A549 (cell line): ENCODE data around the gene SLC7A6OS. TPM values are rescaled to one million over a fixed set of nuclear protein-coding genes. Genes with fewer than 3 reads are reported as not detected.

Source experiments
- ATAC-seq, 2 experiments: fragments of 200-7000 bp in 1 of 2; fragments of >200 bp in 1 of 2; cut with Nextera tagmentation in 1 of 2; cut with Tn5 transposase in 1 of 2; 3 replicates each; pipeline versions ENCODE4 v1.8.0 to v1.9.1; 2018 to 2020; ENCODE audit warnings: mild to moderate bottlenecking in 1 of 2, moderate library complexity in 1 of 2
- CTCF ChIA-PET: fragments of 300-600 bp; sonication (Branson Sonifier 250); formaldehyde crosslinking; extraction: SDS; loops from one replicate; lab custom pipeline; 2021; ENCODE audit warnings: antibody characterized with exemption, inconsistent platforms; lab: Yijun Ruan, JAX
- POLR2A ChIA-PET: fragments of 350-600 bp; formaldehyde crosslinking; extraction: SDS; loops from one replicate; lab custom pipeline; 2021; ENCODE audit warnings: antibody characterized with exemption, inconsistent platforms; lab: Yijun Ruan, JAX
- DNase-seq, 2 experiments: peaks; one replicate each; pipeline versions ENCODE4 v3.0.0 to v3.0.0-alpha.2; 2011 to 2016; ENCODE audit warnings: low read depth in 1 of 2, low spot score in 1 of 2
- FAIRE-seq: peaks from 2 replicates; lab custom pipeline; 2011; peaks lifted over from hg19 to GRCh38; lab: Jason Lieb, UNC
- H3K27ac ChIP-seq, 2 experiments: fragments of >200 bp; sonication (Bioruptor Twin); formaldehyde crosslinking; 3 replicates each; pipeline ENCODE4 v1.5.1; 2016 to 2017
- H3K4me1 ChIP-seq: fragments of >200 bp; sonication (Bioruptor Twin); formaldehyde crosslinking; 3 replicates; pipeline ENCODE4 v1.6.1; 2016
- H3K4me2 ChIP-seq: fragments of >200 bp; sonication (Bioruptor Twin); formaldehyde crosslinking; 3 replicates; pipeline ENCODE4 v1.6.1; 2016
- H3K4me3 ChIP-seq: fragments of >200 bp; sonication (Bioruptor Twin); formaldehyde crosslinking; 3 replicates; pipeline ENCODE4 v1.5.1; 2016
- H3K9me3 ChIP-seq: fragments of >200 bp; sonication (Bioruptor Twin); formaldehyde crosslinking; 3 replicates; pipeline ENCODE4 v1.6.1; 2016
- BHLHE40 ChIP-seq: IDR thresholded peaks from 2 replicates; pipeline ENCODE4 v1.6.1; 2012; ENCODE audit warnings: low read depth, low read length, inconsistent platforms
- FOSL2 ChIP-seq, 2 experiments: fragments of 450-650 bp in 1 of 2; fragments of >200 bp in 1 of 2; sonication (Bioruptor Twin) in 1 of 2; formaldehyde crosslinking; IDR thresholded peaks; 2 replicates each; pipeline versions ENCODE4 v1.5.0 to v1.6.1; 2016 to 2020; ENCODE audit warnings: mild to moderate bottlenecking in 1 of 2, moderate library complexity in 1 of 2
- GATA3 ChIP-seq: IDR thresholded peaks from 2 replicates; pipeline ENCODE4 v1.6.1; 2012; ENCODE audit warnings: borderline replicate concordance
- HDAC2 ChIP-seq: fragments of 200-600 bp; sonication (generic); IDR thresholded peaks from 2 replicates; pipeline ENCODE4 v1.6.1; 2016
- HOXA7 ChIP-seq: fragments of 250-450 bp; sonication (Bioruptor Pico); IDR thresholded peaks from 2 replicates; pipeline ENCODE4 v1.5.0; 2020; ENCODE audit warnings: mild to moderate bottlenecking, moderate library complexity
- HOXB13 ChIP-seq: fragments of 250-450 bp; sonication (Bioruptor Pico); IDR thresholded peaks from 2 replicates; pipeline ENCODE4 v1.5.0; 2020; ENCODE audit warnings: low read depth, mild to moderate bottlenecking, moderate library complexity
- MYC ChIP-seq: IDR thresholded peaks from 2 replicates; pipeline ENCODE4 v1.6.1; 2012; ENCODE audit warnings: mild to moderate bottlenecking, inconsistent platforms, low read length, improper control_type of control experiment, borderline replicate concordance
- RAD21 ChIP-seq, 2 experiments: fragments of >200 bp in 1 of 2; sonication (Bioruptor Twin) in 1 of 2; formaldehyde crosslinking in 1 of 2; IDR thresholded peaks in 1 of 2; conservative IDR thresholded peaks in 1 of 2; 2 replicates in 1 of 2; 3 replicates in 1 of 2; pipeline ENCODE4 v1.6.1; 2012 to 2018; ENCODE audit warnings: inconsistent platforms in 1 of 2
- SMC3 ChIP-seq: fragments of >200 bp; sonication (Bioruptor Twin); formaldehyde crosslinking; IDR thresholded peaks from 3 replicates; pipeline ENCODE4 v1.6.1; 2018; ENCODE audit warnings: inconsistent platforms
- WGBS: methylation state at CpG from one replicate; pipeline ENCODE4 v1.1.6; 2017; ENCODE audit errors: missing lambda C conversion rate; 5-methylcytosine and 5-hydroxymethylcytosine counted together
- polyA plus RNA-seq, 4 experiments: library from polyadenylated mRNA; depleted of rRNA in 3 of 4; stranded (reverse); fragments of >200 nt; fragmentation: RNase III in 1 of 4; extraction: RNeasy Plus Mini Kit Qiagen cat#74134 plus additional on column Dnase treatment in 1 of 4; gene quantifications; 2 replicates in 3 of 4; 3 replicates in 1 of 4; pipeline ENCODE4 v1.2.3, GENCODE V29; 2011 to 2017
- TF ChIP-seq, protein P1 (sequence below): fragments of >200 bp; sonication (Bioruptor Twin); formaldehyde crosslinking; IDR thresholded peaks from 3 replicates; pipeline ENCODE4 v1.5.1; 2016
- TF ChIP-seq, protein P2 (sequence below): IDR thresholded peaks from 2 replicates; pipeline ENCODE4 v1.6.1; 2012; ENCODE audit warnings: low read depth, borderline replicate concordance
- TF ChIP-seq, protein P3 (sequence below): fragments of >200 bp; sonication (Bioruptor Twin); formaldehyde crosslinking; IDR thresholded peaks from 2 replicates; pipeline ENCODE4 v1.6.1; 2016
- TF ChIP-seq, protein P4 (sequence below): fragments of 250-450 bp; sonication (Bioruptor Pico); IDR thresholded peaks from 2 replicates; pipeline ENCODE4 v1.5.0; 2021; ENCODE audit warnings: mild to moderate bottlenecking, moderate library complexity, borderline replicate concordance
- TF ChIP-seq, protein P5 (sequence below): fragments of 450-650 bp; IDR thresholded peaks from 2 replicates; pipeline ENCODE4 v1.6.1; 2014; ENCODE audit warnings: antibody characterized with exemption
- TF ChIP-seq, protein P6 (sequence below): IDR thresholded peaks from 2 replicates; pipeline ENCODE4 v1.6.1; 2012

Gene SLC7A6OS
- polyA plus RNA-seq, 2 of the 4 experiments (the other 2 are of a cell fraction) = 10.4 to 11.9 TPM

DNA sequence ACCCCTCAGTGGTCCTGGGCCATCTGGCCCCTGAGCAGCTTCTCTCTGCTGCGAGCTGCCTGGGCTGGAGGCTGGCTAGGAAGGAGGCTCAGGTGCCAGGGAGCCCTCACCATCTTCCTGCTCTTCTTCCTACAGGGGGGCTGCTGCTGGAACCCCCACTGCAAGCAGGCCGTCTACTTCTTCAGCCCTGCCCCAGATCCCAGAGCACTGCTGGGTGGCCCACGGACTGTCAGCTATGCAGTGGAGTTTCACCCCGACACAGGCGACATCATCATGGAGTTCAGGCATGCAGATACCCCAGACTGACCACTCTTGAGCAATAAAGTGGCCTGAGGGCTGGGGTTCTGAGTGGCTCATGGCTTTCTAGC, 46.2 kb upstream of the SLC7A6OS start:
- no peak for FAIRE-seq
- POLR2A ChIA-PET = no interaction called here

DNA sequence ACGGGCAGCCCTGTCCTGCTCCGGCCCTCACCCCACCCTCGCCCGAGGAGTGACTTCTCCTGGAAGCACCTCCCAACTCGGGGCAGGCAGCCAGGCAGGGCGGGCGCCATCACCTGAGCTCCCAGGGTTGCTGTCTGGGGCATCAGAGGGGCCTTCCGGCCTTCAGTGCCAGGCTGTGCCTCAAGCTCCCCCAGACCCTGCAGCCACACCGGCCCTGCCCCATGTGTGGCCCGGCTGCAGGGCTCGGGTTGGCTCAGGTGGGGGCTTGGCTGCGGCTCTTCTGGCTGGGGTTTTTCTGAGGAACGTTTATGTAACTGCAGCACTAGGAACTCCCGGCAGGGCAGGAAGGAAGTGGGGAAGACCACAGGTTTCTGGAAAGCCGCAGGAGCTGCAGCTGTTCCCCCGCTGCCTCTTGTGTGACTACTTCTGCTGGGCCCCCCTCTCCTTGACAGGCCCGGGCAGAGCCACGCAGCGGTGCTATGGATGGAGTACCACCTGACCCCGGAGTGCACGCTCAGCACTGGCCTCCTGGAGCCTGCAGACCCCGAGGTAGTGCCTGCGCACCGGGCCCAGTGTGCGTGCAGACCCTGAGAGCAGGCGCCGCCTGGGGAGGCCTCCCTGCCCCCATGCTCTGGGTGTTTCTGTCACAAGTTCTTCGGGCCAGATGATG, 45.6 kb upstream of the SLC7A6OS start:
- 92% methylated on average over 23 of the region's 28 CpGs for WGBS
- no peak for TF ChIP-seq GATA3
- no peak for TF ChIP-seq HDAC2
- TF ChIP-seq, protein P1, sequence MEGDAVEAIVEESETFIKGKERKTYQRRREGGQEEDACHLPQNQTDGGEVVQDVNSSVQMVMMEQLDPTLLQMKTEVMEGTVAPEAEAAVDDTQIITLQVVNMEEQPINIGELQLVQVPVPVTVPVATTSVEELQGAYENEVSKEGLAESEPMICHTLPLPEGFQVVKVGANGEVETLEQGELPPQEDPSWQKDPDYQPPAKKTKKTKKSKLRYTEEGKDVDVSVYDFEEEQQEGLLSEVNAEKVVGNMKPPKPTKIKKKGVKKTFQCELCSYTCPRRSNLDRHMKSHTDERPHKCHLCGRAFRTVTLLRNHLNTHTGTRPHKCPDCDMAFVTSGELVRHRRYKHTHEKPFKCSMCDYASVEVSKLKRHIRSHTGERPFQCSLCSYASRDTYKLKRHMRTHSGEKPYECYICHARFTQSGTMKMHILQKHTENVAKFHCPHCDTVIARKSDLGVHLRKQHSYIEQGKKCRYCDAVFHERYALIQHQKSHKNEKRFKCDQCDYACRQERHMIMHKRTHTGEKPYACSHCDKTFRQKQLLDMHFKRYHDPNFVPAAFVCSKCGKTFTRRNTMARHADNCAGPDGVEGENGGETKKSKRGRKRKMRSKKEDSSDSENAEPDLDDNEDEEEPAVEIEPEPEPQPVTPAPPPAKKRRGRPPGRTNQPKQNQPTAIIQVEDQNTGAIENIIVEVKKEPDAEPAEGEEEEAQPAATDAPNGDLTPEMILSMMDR = no peak
- TF ChIP-seq, all 56 proteins: peak for 0
- Histone ChIP-seq H3K4me3 (no peak overlapping the region), H3K9me3 (no peaks in the 10 kb centered on the region), H3K4me1 (no peaks in the 10 kb centered on the region), H3K4me2 (no peak overlapping the region), H3K27ac (no peak overlapping the region)
- ChIA-PET CTCF (interaction anchor here (0.5 to 1.9 kb wide), 5 partner anchors 11 to 364 kb away, joined by 3 to 6 read pairs (median 3); no protein-coding TSS in a partner anchor), POLR2A (no interaction called here)
- ATAC-seq = no peak
- FAIRE-seq = no peak
- no peak for DNase-seq

More for the DNA sequence above, 46.2 kb upstream of the SLC7A6OS start:
- Histone ChIP-seq H3K4me2 (no peak overlapping the region), H3K4me3 (no peak overlapping the region), H3K27ac (no peak overlapping the region), H3K4me1 (no peaks in the 10 kb centered on the region), H3K9me3 (no peaks in the 10 kb centered on the region)
- DNase-seq (no peak), ATAC-seq (no peak)
- TF ChIP-seq, protein P2, sequence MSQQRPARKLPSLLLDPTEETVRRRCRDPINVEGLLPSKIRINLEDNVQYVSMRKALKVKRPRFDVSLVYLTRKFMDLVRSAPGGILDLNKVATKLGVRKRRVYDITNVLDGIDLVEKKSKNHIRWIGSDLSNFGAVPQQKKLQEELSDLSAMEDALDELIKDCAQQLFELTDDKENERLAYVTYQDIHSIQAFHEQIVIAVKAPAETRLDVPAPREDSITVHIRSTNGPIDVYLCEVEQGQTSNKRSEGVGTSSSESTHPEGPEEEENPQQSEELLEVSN = no peak
- TF ChIP-seq FOSL2 (IDR thresholded peaks at IDR 0.05) (no peak), FOSL2 (CRISPR knock-in tag; IDR thresholded peaks at IDR 0.05) (no peak), RAD21 (conservative IDR thresholded peaks at IDR 0.05 in 1 of 2, IDR thresholded peaks at IDR 0.05 in 1 of 2) (no peak), HDAC2 (no peak), MYC (no peak), SMC3 (no peak), HOXA7 (CRISPR knock-in tag) (no peak), HOXB13 (CRISPR knock-in tag) (no peak), BHLHE40 (no peak)
- TF ChIP-seq, protein P3, sequence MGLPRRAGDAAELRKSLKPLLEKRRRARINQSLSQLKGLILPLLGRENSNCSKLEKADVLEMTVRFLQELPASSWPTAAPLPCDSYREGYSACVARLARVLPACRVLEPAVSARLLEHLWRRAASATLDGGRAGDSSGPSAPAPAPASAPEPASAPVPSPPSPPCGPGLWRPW = no peak
- TF ChIP-seq, protein P4, sequence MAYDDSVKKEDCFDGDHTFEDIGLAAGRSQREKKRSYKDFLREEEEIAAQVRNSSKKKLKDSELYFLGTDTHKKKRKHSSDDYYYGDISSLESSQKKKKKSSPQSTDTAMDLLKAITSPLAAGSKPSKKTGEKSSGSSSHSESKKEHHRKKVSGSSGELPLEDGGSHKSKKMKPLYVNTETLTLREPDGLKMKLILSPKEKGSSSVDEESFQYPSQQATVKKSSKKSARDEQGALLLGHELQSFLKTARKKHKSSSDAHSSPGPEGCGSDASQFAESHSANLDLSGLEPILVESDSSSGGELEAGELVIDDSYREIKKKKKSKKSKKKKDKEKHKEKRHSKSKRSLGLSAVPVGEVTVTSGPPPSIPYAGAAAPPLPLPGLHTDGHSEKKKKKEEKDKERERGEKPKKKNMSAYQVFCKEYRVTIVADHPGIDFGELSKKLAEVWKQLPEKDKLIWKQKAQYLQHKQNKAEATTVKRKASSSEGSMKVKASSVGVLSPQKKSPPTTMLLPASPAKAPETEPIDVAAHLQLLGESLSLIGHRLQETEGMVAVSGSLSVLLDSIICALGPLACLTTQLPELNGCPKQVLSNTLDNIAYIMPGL = no peak
- TF ChIP-seq, protein P5, sequence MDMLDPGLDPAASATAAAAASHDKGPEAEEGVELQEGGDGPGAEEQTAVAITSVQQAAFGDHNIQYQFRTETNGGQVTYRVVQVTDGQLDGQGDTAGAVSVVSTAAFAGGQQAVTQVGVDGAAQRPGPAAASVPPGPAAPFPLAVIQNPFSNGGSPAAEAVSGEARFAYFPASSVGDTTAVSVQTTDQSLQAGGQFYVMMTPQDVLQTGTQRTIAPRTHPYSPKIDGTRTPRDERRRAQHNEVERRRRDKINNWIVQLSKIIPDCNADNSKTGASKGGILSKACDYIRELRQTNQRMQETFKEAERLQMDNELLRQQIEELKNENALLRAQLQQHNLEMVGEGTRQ = no peak
- TF ChIP-seq, protein P6, sequence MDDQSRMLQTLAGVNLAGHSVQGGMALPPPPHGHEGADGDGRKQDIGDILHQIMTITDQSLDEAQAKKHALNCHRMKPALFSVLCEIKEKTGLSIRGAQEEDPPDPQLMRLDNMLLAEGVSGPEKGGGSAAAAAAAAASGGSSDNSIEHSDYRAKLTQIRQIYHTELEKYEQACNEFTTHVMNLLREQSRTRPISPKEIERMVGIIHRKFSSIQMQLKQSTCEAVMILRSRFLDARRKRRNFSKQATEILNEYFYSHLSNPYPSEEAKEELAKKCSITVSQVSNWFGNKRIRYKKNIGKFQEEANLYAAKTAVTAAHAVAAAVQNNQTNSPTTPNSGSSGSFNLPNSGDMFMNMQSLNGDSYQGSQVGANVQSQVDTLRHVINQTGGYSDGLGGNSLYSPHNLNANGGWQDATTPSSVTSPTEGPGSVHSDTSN = no peak
- WGBS = 96% methylated on average over 5 of the region's 5 CpGs
- CTCF ChIA-PET = interaction anchor here (1.9 kb wide), 1 partner anchor 11 kb away, joined by 6 read pairs; no protein-coding TSS in a partner anchor
